HepG2 (cell line): Measurements from ENCODE around the gene TRAF3. TPM values are rescaled to one million over a fixed set of nuclear protein-coding genes. Genes with fewer than 3 reads are reported as not detected.

ENCODE experiments used
- ATAC-seq: fragments of 200-7000 bp; cut with Tn5 transposase; 3 replicates; pipeline ENCODE4 v1.9.1; 2020; ENCODE audit warnings: mild to moderate bottlenecking, moderate library complexity
- BruUV-seq: library from RNA; stranded (reverse); fragments of 400-500 nt; replicated peaks from 2 replicates; lab custom pipeline; 2021; lab: Mats Ljungman, UMichigan
- CTCF ChIA-PET: fragments of 300-600 bp; formaldehyde crosslinking; extraction: SDS; loops from one replicate; lab custom pipeline; 2021; ENCODE audit warnings: low total read pairs, inconsistent platforms, low intra/inter-chr PET ratio; lab: Yijun Ruan, JAX
- POLR2A ChIA-PET: fragments of 350-600 bp; sonication (Branson Sonifier 250); formaldehyde crosslinking; loops from one replicate; lab custom pipeline; 2020; ENCODE audit warnings: antibody characterized with exemption, inconsistent platforms; lab: Yijun Ruan, JAX
- DNase-seq: peaks from one replicate; pipeline ENCODE4 v3.0.0-alpha.2; 2015; ENCODE audit warnings: low spot score
- FAIRE-seq: peaks from 3 replicates; lab custom pipeline; 2011; peaks lifted over from hg19 to GRCh38; lab: Jason Lieb, UNC
- H2AFZ ChIP-seq: one replicate; pipeline ENCODE4 v1.6.1; 2011; ENCODE audit warnings: low read length, inconsistent platforms
- H3K27ac ChIP-seq: fragments of 300-600 bp; 3 replicates; pipeline ENCODE4 v1.8.0; 2011; ENCODE audit warnings: mixed run types, mild to moderate bottlenecking, mixed read lengths, low read length, inconsistent platforms; ENCODE audit not compliant: insufficient read depth; ENCODE audit errors: extremely low read length
- H3K27me3 ChIP-seq, 2 experiments: fragments of 200-600 bp in 1 of 2; 2 replicates in 1 of 2; 3 replicates in 1 of 2; pipeline versions ENCODE4 v1.6.0 to v1.8.0; 2011; ENCODE audit warnings: low read length in 2 of 2, mild to moderate bottlenecking in 2 of 2, moderate library complexity in 2 of 2, inconsistent platforms in 1 of 2; ENCODE audit not compliant: insufficient read depth in 2 of 2, control insufficient read depth in 1 of 2
- H3K36me3 ChIP-seq, 2 experiments: fragments of 200-600 bp in 1 of 2; replicated peaks in 1 of 2; 2 replicates in 1 of 2; 3 replicates in 1 of 2; pipeline versions ENCODE4 v1.5.1 to v1.8.0; 2011; ENCODE audit warnings: low read length in 2 of 2, inconsistent platforms in 1 of 2; ENCODE audit not compliant: insufficient read depth in 2 of 2, control insufficient read depth in 1 of 2
- H3K4me1 ChIP-seq: 2 replicates; pipeline ENCODE4 v1.5.1; 2012; ENCODE audit warnings: low read length, inconsistent platforms; ENCODE audit not compliant: insufficient read depth
- H3K4me2 ChIP-seq: 2 replicates; pipeline ENCODE4 v1.6.0; 2011; ENCODE audit warnings: low read depth, low read length, inconsistent platforms
- H3K4me3 ChIP-seq, 3 experiments: fragments of 200-600 bp in 1 of 3; sonication (generic), shearing (Covaris generic) in 1 of 3; replicated peaks in 1 of 3; 2 replicates each; pipeline ENCODE4 v1.5.1; 2011 to 2016; ENCODE audit warnings: low read length in 3 of 3, inconsistent platforms in 2 of 3, low read depth in 2 of 3, mild to moderate bottlenecking in 2 of 3, control low read depth in 1 of 3, mixed read lengths in 1 of 3; ENCODE audit not compliant: insufficient read depth in 1 of 3
- H3K79me2 ChIP-seq: one replicate; pipeline ENCODE4 v1.6.1; 2011; ENCODE audit warnings: low read length, inconsistent platforms; ENCODE audit not compliant: insufficient read depth
- H3K9ac ChIP-seq: 2 replicates; pipeline ENCODE4 v1.6.0; 2011; ENCODE audit warnings: mild to moderate bottlenecking, low read depth, low read length, inconsistent platforms; ENCODE audit not compliant: insufficient read depth
- H3K9me3 ChIP-seq: 2 replicates; pipeline ENCODE4 v1.5.1; 2012; ENCODE audit warnings: mild to moderate bottlenecking, low read length
- H4K20me1 ChIP-seq: 2 replicates; pipeline ENCODE4 v1.6.0; 2011; ENCODE audit warnings: inconsistent platforms, mild to moderate bottlenecking, low read length, moderate library complexity; ENCODE audit not compliant: insufficient read depth
- FOXA3 ChIP-seq: IDR thresholded peaks from 2 replicates; pipeline ENCODE4 v1.6.1; 2016; ENCODE audit warnings: missing genetic modification reagents, missing compliant biosample characterization
- GPN1 ChIP-seq: sonication (generic); formaldehyde crosslinking; IDR thresholded peaks from 2 replicates; pipeline ENCODE4 v1.5.1; 2020; ENCODE audit warnings: missing genetic modification reagents, borderline replicate concordance
- HIVEP1 ChIP-seq: sonication (generic); formaldehyde crosslinking; IDR thresholded peaks from 2 replicates; pipeline ENCODE4 v1.4.0; 2020; ENCODE audit warnings: mild to moderate bottlenecking, missing genetic modification reagents
- JARID2 ChIP-seq: sonication (generic); formaldehyde crosslinking; IDR thresholded peaks from 2 replicates; pipeline ENCODE4 v1.8.1; 2023; ENCODE audit warnings: missing genetic modification reagents, inconsistent platforms; ENCODE audit not compliant: insufficient replicate concordance
- NONO ChIP-seq, 2 experiments: fragments of 450-650 bp in 1 of 2; sonication (generic) in 1 of 2; formaldehyde crosslinking in 1 of 2; IDR thresholded peaks in 1 of 2; conservative IDR thresholded peaks in 1 of 2; 2 replicates each; pipeline versions ENCODE4 v1.6.1 to v1.8.0; 2017 to 2022; ENCODE audit warnings: mild to moderate bottlenecking in 1 of 2, missing genetic modification reagents in 1 of 2, moderate library complexity in 1 of 2
- RBAK ChIP-seq: sonication (generic); formaldehyde crosslinking; IDR thresholded peaks from 2 replicates; pipeline ENCODE4 v1.5.1; 2020; ENCODE audit warnings: mild to moderate bottlenecking, missing genetic modification reagents
- ZNF292 ChIP-seq: sonication (generic); formaldehyde crosslinking; IDR thresholded peaks from 2 replicates; pipeline ENCODE4 v1.8.1; 2022; ENCODE audit warnings: mild to moderate bottlenecking, low read depth, missing genetic modification reagents, borderline replicate concordance
- ZNF546 ChIP-seq: sonication (generic); formaldehyde crosslinking; conservative IDR thresholded peaks from 2 replicates; pipeline ENCODE4 v1.8.1; 2023; ENCODE audit warnings: mild to moderate bottlenecking, missing genetic modification reagents
- ZNF619 ChIP-seq: sonication (generic); formaldehyde crosslinking; IDR thresholded peaks from 2 replicates; pipeline ENCODE4 v1.4.0; 2020; ENCODE audit warnings: mild to moderate bottlenecking, missing genetic modification reagents
- WGBS: methylation state at CpG from one replicate; pipeline ENCODE4 v1.1.6; 2017; ENCODE audit warnings: low lambda C conversion rate; 5-methylcytosine and 5-hydroxymethylcytosine counted together
- in situ Hi-C: cut with HindIII; loops from 2 replicates; pipeline ENCODE4 v1.10.0; 2017; ENCODE audit warnings: low pct_unique_long_range_greater_than_20kb; ENCODE audit not compliant: extremely low pct_ligation_motif_present
- intact Hi-C: fragments of 100-400 bp; cut with micrococcal nuclease; formaldehyde crosslinking; loops from one replicate; pipeline ENCODE4 v1.10.0; 2022; ENCODE audit not compliant: unreplicated experiment
- polyA plus RNA-seq, 8 experiments: library from polyadenylated mRNA; depleted of rRNA in 3 of 8; stranded (reverse) in 7 of 8; unstranded in 1 of 8; fragments of >200 nt; fragmentation: Illumina TruSeq in 4 of 8; extraction: Trizol in 4 of 8; gene quantifications; 2 replicates each; pipeline versions ENCODE4 v1.2.1 to v1.2.3, GENCODE V29; 2011 to 2016; ENCODE audit warnings: low read depth in 4 of 8, missing spikeins in 1 of 8, mixed read lengths in 1 of 8; ENCODE audit not compliant: insufficient read depth in 1 of 8
- total RNA-seq, 5 experiments: library from RNA; depleted of rRNA; stranded (reverse); fragments of >200 nt; fragmentation: Illumina TruSeq; extraction: Trizol; gene quantifications; 2 replicates each; pipeline ENCODE4 v1.2.3, GENCODE V29; 2016; ENCODE audit warnings: low read depth in 1 of 5
- TF ChIP-seq, protein P1 (sequence below): sonication (generic); formaldehyde crosslinking; IDR thresholded peaks from 2 replicates; pipeline ENCODE4 v1.4.0; 2020; ENCODE audit warnings: missing genetic modification reagents
- TF ChIP-seq, protein P2 (sequence below): sonication (generic); formaldehyde crosslinking; IDR thresholded peaks from 2 replicates; pipeline ENCODE4 v1.8.1; 2023; ENCODE audit warnings: mild to moderate bottlenecking, missing genetic modification reagents

The TRAF3 gene
- total and polyA plus RNA-seq, 2 of the 13 experiments (the other 11 are each of a cell fraction or from before 2014, with no cell fraction given), result 6.9 to 12.2 TPM

DNA sequence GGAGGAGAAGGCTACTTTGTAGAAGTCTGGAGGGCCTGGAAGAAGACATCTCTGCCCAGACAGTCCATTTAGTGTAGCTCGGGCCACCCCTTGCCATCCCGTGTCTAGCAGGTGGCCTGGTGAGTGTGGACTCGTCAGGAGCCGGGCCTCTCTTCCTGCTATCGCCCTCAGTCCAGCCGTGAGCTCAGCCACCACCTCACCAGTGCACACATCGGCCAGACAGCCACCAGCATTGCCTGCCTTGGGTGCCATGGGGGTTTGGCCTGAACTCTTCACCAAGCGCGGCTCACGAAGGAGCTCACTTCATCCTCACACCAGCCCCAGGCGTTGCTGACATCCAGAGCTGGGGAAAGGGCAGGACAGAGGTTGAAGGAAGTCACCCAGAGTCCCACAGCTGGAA lies 19.6 kb upstream of the TRAF3 start (continued):
- TF ChIP-seq FOXA3 (CRISPR knock-in tag), result no peak
- TF ChIP-seq, protein P1, sequence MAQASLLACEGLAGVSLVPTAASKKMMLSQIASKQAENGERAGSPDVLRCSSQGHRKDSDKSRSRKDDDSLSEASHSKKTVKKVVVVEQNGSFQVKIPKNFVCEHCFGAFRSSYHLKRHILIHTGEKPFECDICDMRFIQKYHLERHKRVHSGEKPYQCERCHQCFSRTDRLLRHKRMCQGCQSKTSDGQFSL (CRISPR knock-in tag), result no peak
- no peak for TF ChIP-seq RBAK

DNA sequence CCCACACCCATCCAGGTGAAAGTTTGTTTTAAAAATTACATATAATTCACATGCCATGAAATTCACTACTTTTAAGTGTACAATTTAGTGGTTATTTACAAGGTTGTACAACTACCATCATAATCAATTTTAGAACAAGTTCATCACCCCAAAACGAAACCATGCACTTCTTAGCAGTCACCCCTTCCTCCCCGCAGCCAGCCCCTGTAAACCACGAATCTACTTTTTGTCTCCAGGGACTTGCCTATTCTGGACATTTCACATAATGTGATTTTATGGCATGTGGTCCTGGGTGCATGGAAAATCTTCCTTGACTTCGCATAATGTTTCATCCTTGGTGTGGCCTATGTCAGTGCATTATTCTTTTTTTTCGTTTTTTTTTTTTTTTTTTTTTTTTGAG lies 19.2 kb upstream of the TRAF3 start:
- Histone ChIP-seq H3K4me2 (peak overlapping the region; percentile 72), H3K27ac (no peak overlapping the region), H3K9me3 (no peaks in the 10 kb centered on the region), H3K4me1 (peaks cover 32% of the 10 kb centered on the region), H3K79me2 (no peaks in the 10 kb centered on the region), H3K9ac (no peak overlapping the region), H3K27me3 (peaks cover 0 to 4% of the 10 kb centered on the region in 2 experiments; a peak in 2 of 5 replicates), H2AFZ (no peak overlapping the region), H3K36me3 (no peaks in the 10 kb centered on the region), H3K4me3 (peak overlapping the region in 1 of 3 experiments; percentile 34; a peak in 1 of 6 replicates), H4K20me1 (no peaks in the 10 kb centered on the region)
- TF ChIP-seq ZNF292 (no peak), HIVEP1 (CRISPR knock-in tag) (no peak), JARID2 (CRISPR knock-in tag) (no peak), ZNF619 (CRISPR knock-in tag) (no peak), GPN1 (CRISPR knock-in tag) (no peak), ZNF546 (no peak), NONO (IDR thresholded peaks at IDR 0.05) (no peak), NONO (CRISPR knock-in tag; conservative IDR thresholded peaks at IDR 0.05) (no peak)
- TF ChIP-seq, protein P2, sequence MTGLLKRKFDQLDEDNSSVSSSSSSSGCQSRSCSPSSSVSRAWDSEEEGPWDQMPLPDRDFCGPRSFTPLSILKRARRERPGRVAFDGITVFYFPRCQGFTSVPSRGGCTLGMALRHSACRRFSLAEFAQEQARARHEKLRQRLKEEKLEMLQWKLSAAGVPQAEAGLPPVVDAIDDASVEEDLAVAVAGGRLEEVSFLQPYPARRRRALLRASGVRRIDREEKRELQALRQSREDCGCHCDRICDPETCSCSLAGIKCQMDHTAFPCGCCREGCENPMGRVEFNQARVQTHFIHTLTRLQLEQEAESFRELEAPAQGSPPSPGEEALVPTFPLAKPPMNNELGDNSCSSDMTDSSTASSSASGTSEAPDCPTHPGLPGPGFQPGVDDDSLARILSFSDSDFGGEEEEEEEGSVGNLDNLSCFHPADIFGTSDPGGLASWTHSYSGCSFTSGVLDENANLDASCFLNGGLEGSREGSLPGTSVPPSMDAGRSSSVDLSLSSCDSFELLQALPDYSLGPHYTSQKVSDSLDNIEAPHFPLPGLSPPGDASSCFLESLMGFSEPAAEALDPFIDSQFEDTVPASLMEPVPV (CRISPR knock-in tag), result no peak
- ATAC-seq (no peak), DNase-seq (no peak), FAIRE-seq (no peak)
- in situ Hi-C loops, result no loop called here
- POLR2A ChIA-PET, result no interaction called here
- CTCF ChIA-PET, result no interaction called here
- BruUV-seq, result no TSS peak
- intact Hi-C loops, result no loop called here
- WGBS, result 40% methylated on average over 5 of the region's 5 CpGs
